HCT116 (cell line): Measurements from ENCODE around the gene FAM20B.

Source experiments
- CTCF ChIP-seq, 3 experiments: fragments of 200-600 bp in 1 of 3; sonication (generic) in 1 of 3; IDR thresholded peaks in 2 of 3; conservative IDR thresholded peaks in 1 of 3; 2 replicates each; pipeline ENCODE4 v1.5.1; 2012 to 2017; ENCODE audit warnings: low read depth in 2 of 3, low read length in 2 of 3, antibody characterized with exemption in 1 of 3, borderline replicate concordance in 1 of 3, control low read depth in 1 of 3, mild to moderate bottlenecking in 1 of 3, mixed read lengths in 1 of 3, mixed run types in 1 of 3, moderate library complexity in 1 of 3; ENCODE audit not compliant: insufficient read depth in 1 of 3
- EGR1 ChIP-seq: IDR thresholded peaks from 2 replicates; pipeline ENCODE4 v1.6.1; 2012; ENCODE audit warnings: low read depth
- EZH2 ChIP-seq: fragments of 200-600 bp; sonication (generic); IDR thresholded peaks from 2 replicates; pipeline ENCODE4 v1.6.1; 2017; ENCODE audit warnings: antibody characterized with exemption, mixed run types
- EZH2phosphoT487 ChIP-seq: fragments of 200-600 bp; IDR thresholded peaks from 2 replicates; pipeline ENCODE4 v1.6.1; 2018; ENCODE audit warnings: antibody characterized with exemption, borderline replicate concordance
- JUND ChIP-seq: IDR thresholded peaks from 2 replicates; pipeline ENCODE4 v1.6.1; 2012
- POLR2A ChIP-seq: IDR thresholded peaks from 2 replicates; pipeline ENCODE4 v1.7.0; 2011; ENCODE audit warnings: borderline replicate concordance; ENCODE audit not compliant: insufficient read depth, insufficient read length; ENCODE audit errors: extremely low read depth
- POLR2AphosphoS5 ChIP-seq: IDR thresholded peaks from 2 replicates; pipeline ENCODE4 v1.6.1; 2011; ENCODE audit warnings: mild to moderate bottlenecking, low read depth, low read length, moderate library complexity
- RAD21 ChIP-seq: IDR thresholded peaks from 2 replicates; pipeline ENCODE4 v1.6.1; 2012; ENCODE audit warnings: low read depth, mild to moderate bottlenecking
- REST ChIP-seq: IDR thresholded peaks from 2 replicates; pipeline ENCODE4 v1.6.1; 2012; ENCODE audit warnings: low read depth
- SIN3A ChIP-seq: IDR thresholded peaks from 2 replicates; pipeline ENCODE4 v1.6.1; 2012; ENCODE audit warnings: low read depth
- SP1 ChIP-seq: IDR thresholded peaks from 2 replicates; pipeline ENCODE4 v1.6.1; 2012; ENCODE audit warnings: low read depth
- ZFX ChIP-seq: fragments of 450-650 bp; IDR thresholded peaks from 2 replicates; pipeline ENCODE4 v1.6.1; 2017

- TF ChIP-seq ZFX (no peak), POLR2AphosphoS5 (no peak), CTCF (IDR thresholded peaks at IDR 0.05 in 2 of 3, conservative IDR thresholded peaks at IDR 0.05 in 1 of 3; ENCODE audit: borderline replicate concordance in 1 of 3, insufficient read depth in 1 of 3, low read depth in 2 of 3, low read length in 2 of 3) (no peak), EZH2 (no peak), POLR2A (no peak), EZH2phosphoT487 (no peak), SP1 (no peak), REST (no peak), JUND (no peak), RAD21 (no peak), EGR1 (no peak), SIN3A (no peak)
Observed at GRCh38 chr1:179003512-179004066, 22.1 kb upstream of the FAM20B start.
